GM18498 (cell line): ENCODE results near the gene UBE2N.

Experiments used
- ATAC-seq: cut with Tn5 transposase; IDR thresholded peaks from one replicate; pipeline ENCODE4 v1.9.1; 2021; ENCODE audit warnings: mild to moderate bottlenecking, moderate library complexity; ENCODE audit not compliant: unreplicated experiment

Gene UBE2N, protein sequence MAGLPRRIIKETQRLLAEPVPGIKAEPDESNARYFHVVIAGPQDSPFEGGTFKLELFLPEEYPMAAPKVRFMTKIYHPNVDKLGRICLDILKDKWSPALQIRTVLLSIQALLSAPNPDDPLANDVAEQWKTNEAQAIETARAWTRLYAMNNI

DNA sequence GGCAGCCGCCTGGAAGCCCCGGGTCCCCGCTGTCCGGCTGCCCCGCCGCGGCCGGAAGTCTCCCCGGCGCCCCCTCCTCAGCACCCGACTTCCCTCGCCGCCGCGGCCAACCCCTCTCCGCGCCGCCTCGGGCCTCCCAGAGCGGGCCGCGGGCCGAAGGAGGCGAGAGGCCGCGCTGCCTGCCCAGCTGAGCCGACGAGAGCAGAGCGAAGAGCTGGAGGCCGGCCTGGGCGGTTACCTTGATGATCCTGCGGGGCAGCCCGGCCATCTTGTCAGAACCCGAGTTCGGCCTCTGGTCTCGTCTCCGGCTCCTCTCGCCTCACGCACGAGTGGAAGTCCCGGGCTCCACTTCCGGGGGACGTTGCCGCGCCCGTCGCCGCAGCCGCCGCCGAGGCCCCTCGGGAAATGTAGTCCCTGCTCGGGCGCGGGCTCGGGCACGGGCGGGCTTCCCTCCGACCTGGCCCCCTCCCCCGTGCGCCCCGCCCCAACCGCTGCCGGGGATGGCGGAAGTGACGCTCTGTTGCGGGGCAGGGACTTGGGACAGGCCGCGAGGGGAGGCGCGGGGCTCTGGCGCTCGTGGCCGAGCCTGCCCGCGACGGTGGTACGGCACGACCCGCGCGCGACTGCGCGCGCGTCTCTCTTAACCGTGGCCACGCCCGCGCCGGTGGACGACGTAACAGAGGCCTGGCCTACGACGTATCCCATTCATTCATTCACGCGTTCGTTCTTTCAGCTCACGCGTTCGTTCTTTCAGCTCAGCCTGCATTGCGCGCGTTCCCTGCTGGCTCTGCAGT is at the start of gene UBE2N:
Gene UBE2N (minus strand): TSS at position 331 of the 794 bp plus-strand sequence. CDS start 63 bp downstream, at position 268.
- ATAC-seq = peak; percentile 82

GRCh38 chr12:93484315-93484981 is 42.7 kb upstream of the UBE2N start:
- ATAC-seq = no peak

- no peak for ATAC-seq
These were observed 41.5 kb upstream of the UBE2N start for GRCh38 chr12:93483151-93483807.

DNA sequence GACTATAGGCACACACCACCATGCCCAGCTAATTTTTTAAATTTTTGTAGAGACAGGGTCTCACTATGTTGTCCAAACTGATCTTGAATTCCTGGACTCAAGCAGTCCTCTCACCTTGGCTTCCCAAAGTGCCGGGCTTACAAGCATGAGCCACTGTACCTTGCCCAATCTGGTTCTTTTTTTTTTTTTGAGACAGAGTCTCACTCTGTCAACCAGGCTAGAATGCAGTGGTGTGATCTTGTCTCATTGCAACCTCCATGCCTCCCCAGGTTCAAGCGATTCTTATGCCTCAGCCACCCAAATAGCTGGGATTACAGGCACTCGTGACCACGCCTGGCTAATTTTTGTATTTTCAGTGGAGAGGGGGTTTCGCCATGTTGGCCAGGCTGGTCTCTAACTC is 41.0 kb upstream of the UBE2N start:
- no peak for ATAC-seq

- ATAC-seq = no peak
These were observed 34.8 kb upstream of the UBE2N start for GRCh38 chr12:93476555-93476954.

GRCh38 chr12:93469386-93469785 is 27.6 kb upstream of the UBE2N start:
- no peak for ATAC-seq

DNA sequence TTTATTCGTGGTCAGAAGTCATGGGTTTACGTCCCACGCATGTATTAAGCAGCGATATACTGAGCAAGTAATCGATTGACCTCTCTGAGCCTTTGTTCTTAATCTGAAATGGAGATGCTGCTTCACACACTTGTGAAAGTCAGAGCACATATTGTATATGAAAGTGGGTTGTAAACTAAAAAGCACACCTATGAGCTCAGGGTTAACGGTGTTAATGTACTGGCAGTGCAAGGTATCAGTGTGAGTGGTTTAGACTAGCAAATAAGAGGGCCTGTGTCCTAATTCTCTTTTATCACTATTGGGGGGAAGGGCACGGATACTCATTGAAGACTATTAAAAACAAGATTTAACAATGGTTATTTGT is 26.2 kb upstream of the UBE2N start:
- peak; percentile 34 for ATAC-seq

DNA sequence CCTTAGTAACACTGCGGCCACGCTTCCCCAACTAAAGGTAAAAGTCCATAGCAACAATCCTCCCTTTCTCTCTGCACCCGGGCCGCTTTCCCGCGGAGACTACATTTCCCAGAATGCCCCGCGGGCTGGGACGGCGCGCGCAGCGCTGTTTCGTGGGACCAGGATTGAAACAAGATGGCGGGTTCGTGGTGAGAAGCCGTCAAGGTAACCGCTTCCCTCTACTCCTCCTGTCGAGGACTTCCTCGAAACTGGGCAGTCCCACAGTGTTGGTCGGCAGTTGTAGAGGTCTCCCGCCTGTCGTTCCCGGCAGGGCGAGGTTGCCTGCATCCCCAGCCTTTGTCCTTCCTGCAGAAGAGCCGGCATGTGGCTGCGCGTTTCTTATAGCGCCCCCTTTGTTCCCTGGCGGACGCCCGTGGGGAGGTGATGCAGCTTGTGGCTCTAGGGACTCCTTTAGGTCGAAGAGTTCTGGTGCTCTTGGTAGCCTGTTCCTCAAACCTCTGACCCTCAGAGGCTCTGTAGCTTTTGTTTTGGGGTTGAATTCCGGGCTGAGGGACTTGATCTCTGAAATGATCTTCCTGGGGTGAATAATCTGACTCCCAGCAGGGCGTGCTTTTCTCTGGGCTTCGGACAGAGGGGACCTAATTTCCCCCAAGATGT is 25.7 kb upstream of the UBE2N start, which contains the start of gene MRPL42:
Gene MRPL42 (plus strand): TSS at position 164 of the 657 bp plus-strand sequence. CDS start 1,772 bp downstream, outside the sequence.
- ATAC-seq = peak; percentile 89

GRCh38 chr12:93466625-93467350 is 25.0 kb upstream of the UBE2N start:
- ATAC-seq = peak; percentile 11

GRCh38 chr12:93465841-93466240 is 24.1 kb upstream of the UBE2N start:
- no peak for ATAC-seq

DNA sequence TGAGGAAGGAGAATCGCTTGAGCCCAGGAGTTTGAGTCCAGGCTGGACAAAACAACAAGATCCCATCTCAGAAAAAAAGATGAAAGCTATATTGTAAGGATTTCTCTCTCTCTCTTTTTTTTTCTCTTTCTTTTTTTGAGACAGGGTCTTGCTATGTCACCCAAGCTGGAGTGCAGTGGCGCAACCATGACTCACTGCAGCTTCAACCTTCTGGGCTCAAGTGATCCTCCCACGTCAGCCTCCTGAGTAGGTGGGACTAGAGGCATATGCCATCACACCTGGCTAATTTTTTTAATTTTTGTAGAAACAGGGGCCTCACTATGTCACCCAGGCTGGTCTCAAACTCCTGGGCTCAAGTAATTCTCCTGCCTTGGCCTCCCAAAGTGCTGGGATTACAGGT is 19.8 kb upstream of the UBE2N start:
- ATAC-seq = no peak

DNA sequence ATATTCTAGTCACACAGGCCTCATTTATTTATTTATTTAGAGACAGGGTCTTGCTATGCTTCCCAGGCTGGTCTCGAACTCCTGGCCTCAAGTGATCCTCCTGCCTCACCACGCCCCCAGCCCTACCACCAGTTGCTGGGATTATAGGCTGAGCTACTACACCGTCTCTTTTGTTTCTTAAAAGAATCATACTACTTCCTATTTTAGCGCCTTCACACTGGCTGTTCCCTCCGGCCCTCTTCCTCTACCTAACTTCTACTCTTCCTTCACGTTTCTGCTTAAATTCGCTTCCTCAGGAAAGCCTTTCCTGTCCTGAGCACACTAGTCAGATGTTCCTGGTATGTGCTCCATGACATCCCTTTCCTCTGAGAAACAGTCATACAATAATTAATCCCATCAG is 19.2 kb upstream of the UBE2N start:
- no peak for ATAC-seq

GRCh38 chr12:93460003-93460402 is 18.3 kb upstream of the UBE2N start:
- no peak for ATAC-seq

GRCh38 chr12:93459097-93459496 is 17.4 kb upstream of the UBE2N start:
- ATAC-seq = no peak

DNA sequence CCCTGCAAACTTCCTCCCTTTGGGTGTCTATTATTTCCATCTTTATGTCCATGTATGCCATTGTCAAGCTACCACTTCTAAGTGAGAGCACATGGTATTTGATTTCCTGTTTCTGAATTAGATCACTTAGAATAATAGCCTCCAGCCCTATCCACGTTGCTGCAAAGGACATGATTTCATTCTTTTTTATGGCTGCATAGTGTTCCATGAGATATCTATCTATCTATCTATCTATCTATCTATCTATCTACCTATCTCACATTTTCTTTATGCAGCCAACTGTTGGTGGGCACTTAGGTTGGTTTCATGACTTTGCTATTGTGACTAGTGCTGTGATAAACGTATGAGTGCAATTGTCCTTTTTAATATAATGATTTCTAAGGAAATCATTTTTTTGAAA is 14.3 kb upstream of the UBE2N start:
- no peak for ATAC-seq

DNA sequence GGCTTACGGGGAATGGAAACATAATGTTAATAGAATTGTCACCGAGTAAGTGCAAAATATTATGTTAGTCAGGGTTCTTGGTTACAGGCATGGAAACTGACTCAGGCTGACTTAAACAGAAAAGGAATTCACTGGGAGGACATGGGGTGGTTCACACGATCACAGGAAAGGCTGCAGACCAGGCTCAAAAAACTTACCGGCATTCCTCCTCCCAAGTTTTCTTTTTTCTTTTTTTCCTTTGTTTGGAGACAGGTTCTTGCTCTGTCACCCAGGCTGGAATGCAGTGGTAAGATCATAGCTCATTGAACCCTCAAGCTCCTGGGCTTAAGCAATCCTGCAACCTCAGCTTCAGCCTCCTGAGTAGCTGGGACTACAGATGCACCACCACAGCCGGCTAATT is 11.9 kb upstream of the UBE2N start:
- ATAC-seq = no peak

DNA sequence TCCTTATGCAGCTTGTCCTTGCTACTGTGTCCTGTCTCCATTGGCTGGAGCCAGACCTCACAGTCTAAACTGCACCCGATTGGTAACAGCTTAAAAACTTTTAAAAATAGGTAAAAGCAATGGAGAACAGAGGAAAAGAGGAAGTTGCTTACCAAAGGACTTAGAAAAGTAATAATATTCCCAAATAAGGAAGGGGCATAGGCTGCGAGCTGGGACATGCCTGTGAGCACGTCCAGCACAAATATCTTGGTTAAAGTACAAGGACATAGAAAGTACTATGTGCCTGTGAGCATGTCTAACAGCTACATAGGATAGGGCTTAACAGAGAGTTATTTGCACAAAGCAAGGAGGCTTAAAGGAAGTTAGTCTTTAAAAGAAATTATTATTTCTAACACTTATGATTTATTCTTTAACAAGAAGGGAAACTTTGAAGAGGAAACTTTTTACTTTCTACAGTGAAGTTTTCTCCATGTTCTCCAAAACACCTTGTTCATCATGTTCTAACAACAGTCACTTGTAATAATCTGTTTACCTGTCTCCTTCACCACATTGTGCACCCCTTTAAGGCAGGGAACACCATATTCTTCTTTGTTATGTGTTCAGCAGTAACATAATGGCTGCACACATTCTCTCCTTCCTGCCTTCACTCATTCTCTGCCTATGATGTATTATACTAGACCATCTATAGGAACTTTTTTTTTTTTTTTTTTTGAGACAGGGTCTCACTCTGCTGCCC is 9.8 kb upstream of the UBE2N start:
- ATAC-seq = no peak

DNA sequence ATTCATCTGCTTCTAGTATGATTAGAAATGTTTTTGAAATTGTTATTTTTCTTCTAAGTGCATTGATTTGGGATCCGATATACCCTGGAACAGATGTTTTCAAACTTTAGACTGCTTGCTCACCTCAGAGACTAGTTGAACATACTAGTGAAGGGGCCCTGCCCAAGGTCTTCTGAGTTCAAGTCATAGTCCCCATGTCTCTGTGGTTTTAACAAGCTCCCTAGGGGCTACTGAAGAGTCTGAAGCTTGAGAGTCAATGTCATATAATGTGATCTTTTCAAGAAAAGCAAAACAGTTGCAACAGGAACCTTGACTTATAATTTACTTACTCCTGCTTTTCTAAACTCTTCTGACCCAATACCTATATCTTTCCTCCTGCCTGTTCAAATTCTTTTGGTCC is 7.5 kb upstream of the UBE2N start:
- ATAC-seq = no peak

DNA sequence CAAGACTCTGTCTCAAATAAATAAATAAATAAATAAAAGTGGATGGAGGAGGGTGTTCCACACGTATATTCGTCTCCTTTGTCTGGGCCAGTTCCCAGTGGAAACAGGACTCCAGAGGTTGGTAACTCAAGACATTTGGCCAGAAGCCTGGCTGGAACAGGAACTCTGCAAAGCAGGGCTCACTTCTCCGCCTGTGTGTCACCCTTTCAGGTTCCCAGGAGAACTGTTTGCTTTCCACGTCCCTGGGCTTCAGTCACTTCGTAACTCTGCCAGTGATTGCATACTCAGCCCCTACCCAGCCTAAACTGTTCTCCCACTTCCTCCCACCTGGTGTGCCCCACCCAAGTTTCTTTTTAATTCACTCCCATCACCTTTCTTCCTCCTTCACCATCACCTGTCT is 7.0 kb upstream of the UBE2N start:
- no peak for ATAC-seq
